ENCODE results near the gene BCL3.
A peak's percentile ranks its signal among the peaks of the same experiment; 100 is the strongest.

BCL3 gene

DNA sequence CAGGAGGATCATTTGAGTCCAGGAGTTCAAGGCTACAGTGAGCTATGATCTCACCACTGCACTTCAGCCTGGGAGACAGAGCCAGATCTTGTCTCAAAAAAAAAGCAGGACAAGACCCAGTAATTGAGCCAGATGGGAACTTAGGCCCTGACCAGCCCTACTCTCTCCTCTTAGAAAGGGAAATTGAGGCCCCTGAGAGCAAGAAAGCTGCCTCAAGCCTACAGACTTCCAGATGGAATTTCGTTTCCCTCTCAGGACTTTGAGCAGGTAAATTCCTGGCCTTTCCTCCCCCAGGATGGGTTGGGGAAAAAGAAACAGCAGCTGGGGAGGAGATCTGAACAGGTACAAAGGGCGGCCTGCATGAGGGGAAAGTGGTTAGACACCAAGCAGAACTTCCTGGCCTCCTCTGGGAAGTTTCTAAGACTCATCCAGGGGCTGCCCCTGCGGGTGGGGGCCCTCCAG, 3.6 kb upstream of the BCL3 start:
- DNase-seq: no peak

GRCh38 chr19:44745341-44745831, 3.1 kb upstream of the BCL3 start:
- no peak for DNase-seq

GRCh38 chr19:44745887-44746600, 2.5 kb upstream of the BCL3 start:
- no peak for DNase-seq

DNA sequence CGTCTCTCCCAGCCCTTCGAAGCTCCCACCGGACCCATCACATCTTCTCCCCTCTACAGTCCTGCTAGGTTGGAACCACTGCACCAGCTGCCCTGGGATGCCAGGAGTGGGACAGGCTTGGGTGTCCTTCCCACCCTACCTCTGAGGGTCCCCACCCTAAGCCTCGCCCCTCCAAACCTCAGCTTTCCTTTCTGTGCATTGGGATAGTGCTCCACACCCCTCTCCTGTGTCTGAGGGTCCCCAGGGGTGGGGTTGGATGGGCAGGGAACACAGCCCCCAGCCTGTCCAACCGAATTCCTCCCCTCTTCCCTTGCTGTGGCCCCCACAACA, 1.9 kb upstream of the BCL3 start:
- DNase-seq: no peak

DNA sequence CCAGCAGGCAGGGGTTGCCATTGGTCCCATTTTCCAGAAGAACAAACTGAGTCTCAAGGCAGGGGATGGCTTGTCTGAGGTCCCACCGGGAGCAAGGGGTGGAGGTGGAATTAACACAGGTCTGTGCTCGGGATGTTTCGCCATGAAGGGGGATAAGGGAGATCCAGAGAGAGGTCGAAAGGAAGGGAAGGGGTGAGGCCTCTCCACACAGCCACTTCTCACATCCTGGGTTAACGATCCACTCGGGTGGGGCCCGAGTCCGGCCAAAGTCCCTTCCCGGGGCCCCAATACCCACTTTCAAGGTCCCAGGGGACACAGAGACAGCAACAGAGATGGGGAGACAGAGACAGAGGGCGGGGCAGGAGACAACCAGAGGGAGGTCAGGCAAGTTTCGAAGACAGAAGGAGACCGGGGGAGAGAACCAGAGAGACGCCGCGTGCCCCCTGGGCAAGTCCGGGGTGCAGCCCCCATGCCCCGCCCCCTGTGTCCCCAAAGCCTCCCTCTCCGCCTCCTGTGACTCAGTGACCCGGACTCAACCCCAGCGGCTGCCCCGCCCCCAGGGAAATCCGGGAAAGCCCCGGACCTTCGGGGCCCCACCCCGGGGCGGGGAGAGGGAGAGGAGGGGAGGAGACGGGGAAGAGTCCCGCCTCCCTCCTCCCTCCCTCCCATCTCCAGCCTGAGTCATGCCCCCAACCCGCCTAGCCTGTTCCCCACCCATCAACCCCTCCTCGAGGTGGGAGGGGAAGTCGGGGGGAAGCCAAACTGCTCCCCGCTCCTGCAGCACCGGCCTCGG, 1.4 kb upstream of the BCL3 start:
- peak; percentile 88 for DNase-seq

DNA sequence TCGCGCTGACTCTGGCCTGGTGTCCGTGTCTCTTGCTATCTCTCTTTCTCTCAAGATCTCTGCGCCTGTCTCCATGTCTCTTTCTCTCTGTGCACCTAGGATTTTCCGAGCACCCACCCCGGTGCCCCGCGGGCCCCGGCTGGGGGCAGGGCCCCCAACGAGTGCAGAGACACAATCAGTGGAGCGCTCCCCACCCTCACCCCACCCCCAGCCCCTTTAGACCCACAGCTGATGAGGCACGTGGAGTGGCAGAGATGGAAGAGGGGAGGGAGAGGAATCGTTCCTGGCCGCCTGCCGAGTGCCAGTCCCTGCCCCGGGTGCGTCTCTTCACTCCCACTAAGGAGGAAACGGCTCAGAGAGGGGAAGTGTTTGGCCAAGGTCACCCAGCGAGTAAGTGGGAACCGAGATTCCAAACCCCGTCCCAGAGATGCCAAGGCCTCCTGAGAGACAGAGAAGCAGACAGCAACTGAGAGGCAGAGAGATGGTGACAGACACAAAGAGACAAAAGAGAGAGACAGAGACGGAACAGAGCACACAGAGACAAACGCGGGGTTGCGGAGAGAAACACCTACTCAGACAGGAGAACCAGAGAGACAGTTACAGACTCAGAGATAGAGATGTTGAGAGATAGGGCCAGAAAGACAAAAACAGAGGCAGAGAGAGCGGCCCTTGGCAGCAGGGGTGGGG, 626 bp upstream of the BCL3 start:
- peak; percentile 68 for DNase-seq

DNA sequence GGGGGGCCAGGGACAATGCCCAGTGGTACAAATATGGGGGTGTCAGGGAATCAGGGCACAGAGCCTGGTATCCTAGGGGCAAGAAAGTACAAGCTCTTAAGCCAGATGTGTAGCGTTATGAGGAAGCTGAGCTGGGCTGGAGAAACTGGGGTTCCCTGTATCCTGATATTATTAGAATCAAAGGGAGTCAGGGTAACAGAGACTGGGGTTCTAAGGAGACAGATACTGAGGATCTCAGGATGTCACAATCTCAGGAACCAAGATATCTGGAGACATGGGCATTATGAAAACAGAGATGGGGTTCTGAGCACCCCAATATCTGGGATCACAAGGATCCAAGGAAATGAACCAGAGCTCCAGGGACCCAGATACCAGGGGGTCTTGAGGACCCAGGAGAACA, 784 bp downstream of the BCL3 start:
- no peak for DNase-seq

- no peak for DNase-seq
Observed at GRCh38 chr19:44749994-44750393, 1.5 kb downstream of the BCL3 start.

GRCh38 chr19:44752123-44752815, 3.8 kb downstream of the BCL3 start:
- no peak for DNase-seq

- peak; percentile 92 for DNase-seq
Observed at GRCh38 chr19:44752816-44753625, 4.5 kb downstream of the BCL3 start.

DNA sequence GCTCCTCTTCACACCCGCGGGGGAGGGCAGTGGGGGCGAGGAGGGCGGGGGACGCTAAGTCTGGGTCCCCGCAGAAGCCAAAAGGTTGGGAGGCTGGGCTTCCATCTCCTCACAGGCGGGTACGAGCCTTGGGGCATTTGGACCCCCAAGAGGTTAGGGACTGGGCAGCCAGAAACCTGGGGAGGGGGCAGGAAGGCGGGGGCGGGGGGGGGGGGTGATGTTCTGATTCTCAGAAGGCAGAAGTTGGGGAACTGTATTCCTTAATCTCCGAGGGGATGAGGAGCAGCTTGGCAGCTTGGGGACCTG, 5.1 kb downstream of the BCL3 start:
- DNase-seq: no peak

- DNase-seq: peak; percentile 86
Observed at GRCh38 chr19:44753932-44754749, 5.6 kb downstream of the BCL3 start.

- DNase-seq: no peak
Observed at GRCh38 chr19:44754750-44755080, 6.2 kb downstream of the BCL3 start.

- DNase-seq: no peak
Observed at GRCh38 chr19:44755219-44755618, 6.7 kb downstream of the BCL3 start.

- DNase-seq: no peak
Observed at GRCh38 chr19:44756089-44756562, 7.6 kb downstream of the BCL3 start.

DNA sequence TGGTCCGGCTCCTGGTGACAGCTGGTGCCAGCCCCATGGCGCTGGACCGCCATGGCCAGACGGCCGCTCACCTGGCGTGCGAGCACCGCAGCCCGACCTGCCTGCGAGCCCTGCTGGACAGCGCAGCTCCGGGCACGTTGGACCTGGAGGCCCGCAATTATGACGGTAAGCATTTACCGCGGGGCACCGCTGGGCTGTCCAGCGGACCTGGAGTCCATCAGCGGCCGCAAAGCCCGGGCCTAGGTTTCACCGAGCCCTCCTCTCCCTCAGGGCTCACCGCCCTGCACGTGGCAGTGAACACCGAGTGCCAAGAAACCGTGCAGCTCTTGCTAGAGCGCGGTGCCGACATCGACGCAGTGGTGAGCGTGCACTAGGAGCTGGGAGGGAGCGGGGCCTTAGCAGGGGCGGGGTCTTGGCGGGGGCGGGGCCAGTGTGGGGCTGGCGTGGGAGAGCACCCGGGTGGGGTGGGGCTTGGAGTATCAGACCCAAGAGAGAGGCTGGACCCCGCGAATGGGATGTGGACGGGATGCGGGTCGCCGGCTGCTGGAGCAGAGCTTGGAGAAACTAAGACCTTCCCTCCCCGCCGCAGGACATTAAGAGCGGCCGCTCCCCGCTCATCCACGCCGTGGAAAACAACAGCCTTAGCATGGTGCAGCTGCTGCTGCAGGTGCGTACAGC, 8.7 kb downstream of the BCL3 start:
- DNase-seq: no peak

GRCh38 chr19:44757735-44758505, 9.4 kb downstream of the BCL3 start:
- no peak for DNase-seq

GRCh38 chr19:44758596-44758995, 10.1 kb downstream of the BCL3 start:
- no peak for DNase-seq

GRCh38 chr19:44759083-44759804, 10.7 kb downstream of the BCL3 start:
- DNase-seq: no peak
